Muscle of leg (tissue), 11 donors: ENCODE results near the gene DAB1. TPM values are rescaled to one million over a fixed set of nuclear protein-coding genes. Genes with fewer than 3 reads are reported as not detected.

Experiments used
- DNase-seq: peaks from one replicate; pipeline ENCODE4 v3.0.0; 2013
- H3K27ac ChIP-seq: one replicate; pipeline ENCODE4 v1.5.1; 2013; ENCODE audit warnings: mild to moderate bottlenecking, low read length, control low read depth
- H3K27me3 ChIP-seq: one replicate; pipeline ENCODE4 v1.6.1; 2013; ENCODE audit warnings: low read length; ENCODE audit not compliant: control insufficient read depth, insufficient read depth
- H3K36me3 ChIP-seq: one replicate; pipeline ENCODE4 v1.6.1; 2013; ENCODE audit warnings: low read length; ENCODE audit not compliant: control insufficient read depth, insufficient read depth
- H3K4me1 ChIP-seq: one replicate; pipeline ENCODE4 v1.6.1; 2013; ENCODE audit warnings: low read length; ENCODE audit not compliant: control insufficient read depth, insufficient read depth
- H3K4me3 ChIP-seq: one replicate; pipeline ENCODE4 v1.5.1; 2013; ENCODE audit warnings: low read length, control low read depth
- H3K9me3 ChIP-seq: replicated peaks from 2 replicates; pipeline ENCODE4 v1.6.1; 2013; ENCODE audit warnings: low read depth, low read length; ENCODE audit not compliant: control insufficient read depth
- WGBS: methylation state at CpG from one replicate; pipeline ENCODE4 v1.1.5; 2013; ENCODE audit warnings: missing lambda C conversion rate; ENCODE audit not compliant: insufficient coverage; 5-methylcytosine and 5-hydroxymethylcytosine counted together
- polyA plus RNA-seq, 8 donors: library from polyadenylated mRNA; unstranded; fragments of 120-200 nt; gene quantifications; one replicate each; pipeline versions ENCODE4 v1.2.1 to v1.2.3, GENCODE V29; 2013; ENCODE audit warnings: inconsistent platforms in 1 of 8, low replicate concordance in 1 of 8; ENCODE audit not compliant: insufficient read length in 8 of 8, insufficient read depth in 1 of 8
- total RNA-seq: library from RNA; stranded (reverse); fragments of 120-200 nt; gene quantifications from one replicate; pipeline ENCODE4 v1.2.4, GENCODE V29; 2013

DAB1 gene
- total and polyA plus RNA-seq, 9 donors = 1.1 to 8.1 (median 2.6) TPM

- Histone ChIP-seq H3K27ac (no peak overlapping the region), H3K36me3 (no peaks in the 10 kb centered on the region), H3K4me1 (no peaks in the 10 kb centered on the region), H3K4me3 (no peak overlapping the region), H3K27me3 (no peaks in the 10 kb centered on the region), H3K9me3 (no peaks in the 10 kb centered on the region)
- no CpG with 5 or more reads among the region's 2 CpGs for WGBS
- DNase-seq = no peak
Observed at GRCh38 chr1:57198912-57199311, 224.9 kb downstream of the DAB1 start.

DNA sequence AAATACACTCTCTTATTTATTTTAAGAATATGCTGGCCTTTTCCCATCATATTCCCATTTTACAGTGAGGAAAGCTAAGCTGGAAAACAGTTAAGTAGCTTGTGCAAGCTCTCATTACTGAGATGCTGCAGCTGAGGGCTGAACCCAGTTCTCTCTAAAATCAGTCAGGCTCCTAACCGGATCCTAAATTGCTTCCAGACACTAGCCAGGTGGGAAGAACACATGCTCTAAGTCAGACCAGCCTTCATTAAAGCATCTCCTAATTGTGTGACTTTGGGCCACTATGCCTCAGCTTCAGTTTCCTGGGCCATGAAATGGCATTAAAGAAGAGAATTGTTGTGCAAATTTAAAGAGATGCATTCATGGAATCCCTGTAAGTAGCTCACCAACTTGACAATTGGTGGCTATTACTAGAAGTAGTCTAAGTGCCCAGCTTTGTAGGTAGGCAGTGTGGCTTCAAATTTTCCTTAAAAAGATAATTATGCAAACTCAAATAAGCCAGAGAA lies 228.4 kb downstream of the DAB1 start:
- no peak for DNase-seq
- H3K4me1 ChIP-seq = no peaks in the 10 kb centered on the region
- no peaks in the 10 kb centered on the region for H3K9me3 ChIP-seq
- WGBS = 80% methylated on average over 1 of the region's 1 CpG
- no peaks in the 10 kb centered on the region for H3K36me3 ChIP-seq
- no peak overlapping the region for H3K4me3 ChIP-seq
- H3K27ac ChIP-seq = no peak overlapping the region
- no peaks in the 10 kb centered on the region for H3K27me3 ChIP-seq

- DNase-seq = no peak
- WGBS = no CpG with 5 or more reads among the region's 2 CpGs
Observed at GRCh38 chr1:57192222-57192621, 231.6 kb downstream of the DAB1 start.

DNA sequence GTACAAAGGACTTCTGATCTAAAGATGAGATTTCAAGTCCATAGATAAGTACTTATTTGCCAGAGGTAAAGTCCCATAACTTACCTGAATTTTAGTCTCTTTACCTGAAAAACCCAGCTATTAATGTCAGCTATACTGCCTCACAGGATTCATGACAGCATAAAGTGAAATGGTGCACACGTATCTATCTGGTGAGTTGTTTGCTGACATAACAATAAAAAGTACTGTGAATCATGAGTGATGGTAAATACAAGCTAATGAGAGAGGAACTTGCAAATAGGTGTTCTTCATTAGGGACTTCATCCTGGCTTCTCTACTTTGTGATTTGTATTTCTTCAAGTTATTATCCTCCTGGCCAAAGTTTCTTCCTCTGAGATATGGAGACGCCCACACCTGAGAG lies 233.0 kb downstream of the DAB1 start:
- Histone ChIP-seq H3K4me1 (no peaks in the 10 kb centered on the region), H3K27me3 (no peaks in the 10 kb centered on the region), H3K9me3 (no peaks in the 10 kb centered on the region), H3K27ac (no peak overlapping the region), H3K36me3 (no peaks in the 10 kb centered on the region), H3K4me3 (no peak overlapping the region)
- DNase-seq = no peak
- no CpG with 5 or more reads among the region's 2 CpGs for WGBS

More at GRCh38 chr1:57192222-57192621, 231.6 kb downstream of the DAB1 start:
- Histone ChIP-seq H3K27me3 (no peaks in the 10 kb centered on the region), H3K4me1 (no peaks in the 10 kb centered on the region), H3K9me3 (no peaks in the 10 kb centered on the region), H3K27ac (no peak overlapping the region), H3K4me3 (no peak overlapping the region), H3K36me3 (no peaks in the 10 kb centered on the region)

- Histone ChIP-seq H3K9me3 (no peaks in the 10 kb centered on the region), H3K27ac (no peak overlapping the region), H3K27me3 (no peaks in the 10 kb centered on the region), H3K36me3 (no peaks in the 10 kb centered on the region), H3K4me3 (no peak overlapping the region), H3K4me1 (no peaks in the 10 kb centered on the region)
- 60% methylated on average over 1 of the region's 2 CpGs for WGBS
- no peak for DNase-seq
Observed at GRCh38 chr1:57188168-57188567, 235.7 kb downstream of the DAB1 start.

DNA sequence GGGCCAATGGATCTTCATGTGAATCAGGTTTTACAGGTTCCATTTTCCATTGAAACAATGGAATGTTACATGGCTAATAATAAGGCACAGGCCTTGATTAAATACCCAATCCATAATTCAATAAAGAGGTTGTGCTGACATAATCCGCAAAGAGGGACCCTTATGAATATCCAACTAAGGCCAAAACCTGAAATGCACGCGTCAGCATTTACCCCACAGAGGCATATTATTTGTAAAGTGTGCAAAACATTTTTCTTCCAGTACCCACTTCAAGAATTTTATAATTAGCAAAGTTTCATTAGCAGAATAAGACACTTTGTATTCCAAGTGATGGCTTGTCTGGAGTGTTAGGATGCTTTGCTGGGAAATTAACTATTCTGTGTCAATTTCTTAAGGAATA lies 237.4 kb downstream of the DAB1 start:
- no peak overlapping the region for H3K4me3 ChIP-seq
- no CpG with 5 or more reads among the region's 3 CpGs for WGBS
- DNase-seq = no peak
- no peak overlapping the region for H3K27ac ChIP-seq
- no peaks in the 10 kb centered on the region for H3K4me1 ChIP-seq
- no peaks in the 10 kb centered on the region for H3K36me3 ChIP-seq
- no peaks in the 10 kb centered on the region for H3K9me3 ChIP-seq
- H3K27me3 ChIP-seq = no peaks in the 10 kb centered on the region

- Histone ChIP-seq H3K27me3 (no peaks in the 10 kb centered on the region), H3K9me3 (no peaks in the 10 kb centered on the region), H3K4me1 (no peaks in the 10 kb centered on the region), H3K27ac (no peak overlapping the region), H3K36me3 (no peaks in the 10 kb centered on the region), H3K4me3 (no peak overlapping the region)
- 67% methylated on average over 2 of the region's 4 CpGs for WGBS
- no peak for DNase-seq
Observed at GRCh38 chr1:57179001-57179400, 244.9 kb downstream of the DAB1 start.

DNA sequence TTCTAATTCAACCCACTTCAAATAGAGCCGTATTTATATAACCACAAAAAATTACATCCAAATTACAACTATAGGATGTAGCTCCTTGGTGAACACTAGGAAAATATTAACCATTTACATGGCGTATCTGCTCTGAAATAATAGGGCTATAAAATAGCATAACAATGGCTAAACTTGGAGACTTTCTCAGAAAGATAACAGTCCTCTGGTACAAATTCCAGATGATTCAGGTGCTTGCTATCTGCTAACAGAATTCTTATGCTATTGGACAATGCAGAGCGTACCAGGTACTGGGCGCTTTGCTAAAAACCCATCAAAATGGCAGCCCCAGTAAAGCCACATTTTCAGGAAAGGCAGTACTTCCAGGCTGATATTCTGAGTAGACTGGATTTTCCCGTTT lies 248.4 kb downstream of the DAB1 start:
- no peak for DNase-seq
- H3K27ac ChIP-seq = no peak overlapping the region
- H3K4me1 ChIP-seq = no peaks in the 10 kb centered on the region
- H3K27me3 ChIP-seq = no peaks in the 10 kb centered on the region
- H3K36me3 ChIP-seq = no peaks in the 10 kb centered on the region
- H3K9me3 ChIP-seq = no peaks in the 10 kb centered on the region
- H3K4me3 ChIP-seq = no peak overlapping the region
- 100% methylated on average over 1 of the region's 5 CpGs for WGBS

DNA sequence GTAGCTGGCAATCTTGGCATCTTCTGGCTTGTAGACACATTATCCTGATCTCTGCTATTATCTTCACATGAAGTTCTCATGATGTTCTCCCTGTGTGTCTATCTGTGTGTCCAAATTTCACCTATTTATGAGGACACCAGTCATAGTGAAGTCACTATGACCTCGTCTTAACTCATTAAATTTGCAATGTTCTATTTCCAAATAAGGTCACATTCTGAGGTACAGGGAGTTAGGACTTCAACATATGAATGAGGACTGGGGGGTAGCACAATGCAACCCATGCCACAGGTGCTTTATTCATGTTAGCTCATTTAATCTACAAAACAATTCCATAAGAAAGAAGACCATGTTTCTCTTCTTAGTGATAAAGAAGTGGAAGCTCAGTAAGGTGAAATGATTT lies 251.8 kb downstream of the DAB1 start:
- Histone ChIP-seq H3K27me3 (no peaks in the 10 kb centered on the region), H3K9me3 (no peaks in the 10 kb centered on the region), H3K4me3 (no peak overlapping the region), H3K27ac (no peak overlapping the region), H3K4me1 (no peaks in the 10 kb centered on the region), H3K36me3 (no peaks in the 10 kb centered on the region)
- no peak for DNase-seq
- no CpG with 5 or more reads among the region's 1 CpG for WGBS

- H3K4me1 ChIP-seq = no peaks in the 10 kb centered on the region
- no peak overlapping the region for H3K27ac ChIP-seq
- H3K27me3 ChIP-seq = no peaks in the 10 kb centered on the region
- H3K36me3 ChIP-seq = no peaks in the 10 kb centered on the region
- no CpG with 5 or more reads among the region's 2 CpGs for WGBS
- DNase-seq = no peak
- H3K4me3 ChIP-seq = no peak overlapping the region
- no peaks in the 10 kb centered on the region for H3K9me3 ChIP-seq
Observed at GRCh38 chr1:57167997-57168396, 255.9 kb downstream of the DAB1 start.

DNA sequence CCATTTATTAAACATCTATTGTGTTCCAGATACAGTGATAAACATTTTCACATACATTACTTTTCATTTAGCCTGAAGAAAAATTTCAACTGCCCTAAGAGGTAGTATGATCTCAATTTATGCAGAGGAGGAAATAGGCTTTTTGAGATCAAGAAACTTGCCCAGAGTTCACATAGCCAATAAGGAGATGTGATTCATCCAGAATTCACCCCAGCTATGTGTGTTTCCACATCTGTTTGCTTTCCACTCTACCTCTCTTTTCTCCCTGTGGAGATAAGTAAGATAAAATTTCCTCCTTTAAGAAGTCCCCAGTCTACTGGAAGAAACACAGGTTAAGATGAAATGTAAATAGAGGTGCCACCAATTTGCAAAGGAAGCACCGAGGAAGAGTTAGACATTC lies 258.3 kb downstream of the DAB1 start:
- H3K4me3 ChIP-seq = no peak overlapping the region
- H3K36me3 ChIP-seq = no peaks in the 10 kb centered on the region
- WGBS = 20% methylated on average over 1 of the region's 1 CpG
- H3K9me3 ChIP-seq = no peaks in the 10 kb centered on the region
- no peak for DNase-seq
- no peaks in the 10 kb centered on the region for H3K27me3 ChIP-seq
- no peak overlapping the region for H3K27ac ChIP-seq
- H3K4me1 ChIP-seq = no peaks in the 10 kb centered on the region
